GM12801 (cell line): ENCODE data around the gene NPAS3.

Experiments used
- TF ChIP-seq, protein P1 (sequence below): IDR thresholded peaks from one replicate; pipeline ENCODE4 v1.5.1; 2011; ENCODE audit warnings: control low read depth; ENCODE audit not compliant: insufficient read length; ENCODE audit errors: extremely low read depth

Gene NPAS3

DNA sequence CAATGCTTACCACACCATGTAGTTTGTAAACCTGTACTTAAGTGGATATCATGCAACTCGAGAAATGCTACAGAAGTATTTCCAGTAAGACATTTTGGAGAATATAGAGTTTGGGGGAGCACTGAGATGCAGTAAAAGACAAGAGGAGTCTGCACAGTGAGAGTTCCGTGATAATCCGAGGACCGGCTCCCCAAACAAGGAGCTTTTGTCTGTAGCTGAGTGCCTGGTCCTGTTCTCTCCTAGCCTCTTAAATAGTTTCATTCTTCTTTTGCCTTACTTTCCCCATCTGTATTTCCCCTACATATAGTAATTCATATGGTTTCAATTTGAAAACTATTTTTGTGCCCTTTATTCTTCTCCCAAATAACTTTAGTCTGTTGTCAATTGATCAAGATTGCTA is 648.1 kb downstream of the NPAS3 start:
- TF ChIP-seq, protein P1, sequence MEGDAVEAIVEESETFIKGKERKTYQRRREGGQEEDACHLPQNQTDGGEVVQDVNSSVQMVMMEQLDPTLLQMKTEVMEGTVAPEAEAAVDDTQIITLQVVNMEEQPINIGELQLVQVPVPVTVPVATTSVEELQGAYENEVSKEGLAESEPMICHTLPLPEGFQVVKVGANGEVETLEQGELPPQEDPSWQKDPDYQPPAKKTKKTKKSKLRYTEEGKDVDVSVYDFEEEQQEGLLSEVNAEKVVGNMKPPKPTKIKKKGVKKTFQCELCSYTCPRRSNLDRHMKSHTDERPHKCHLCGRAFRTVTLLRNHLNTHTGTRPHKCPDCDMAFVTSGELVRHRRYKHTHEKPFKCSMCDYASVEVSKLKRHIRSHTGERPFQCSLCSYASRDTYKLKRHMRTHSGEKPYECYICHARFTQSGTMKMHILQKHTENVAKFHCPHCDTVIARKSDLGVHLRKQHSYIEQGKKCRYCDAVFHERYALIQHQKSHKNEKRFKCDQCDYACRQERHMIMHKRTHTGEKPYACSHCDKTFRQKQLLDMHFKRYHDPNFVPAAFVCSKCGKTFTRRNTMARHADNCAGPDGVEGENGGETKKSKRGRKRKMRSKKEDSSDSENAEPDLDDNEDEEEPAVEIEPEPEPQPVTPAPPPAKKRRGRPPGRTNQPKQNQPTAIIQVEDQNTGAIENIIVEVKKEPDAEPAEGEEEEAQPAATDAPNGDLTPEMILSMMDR, result no peak

- TF ChIP-seq, protein P1, result no peak
Observed at GRCh38 chr14:33587791-33588190, 649.1 kb downstream of the NPAS3 start.

DNA sequence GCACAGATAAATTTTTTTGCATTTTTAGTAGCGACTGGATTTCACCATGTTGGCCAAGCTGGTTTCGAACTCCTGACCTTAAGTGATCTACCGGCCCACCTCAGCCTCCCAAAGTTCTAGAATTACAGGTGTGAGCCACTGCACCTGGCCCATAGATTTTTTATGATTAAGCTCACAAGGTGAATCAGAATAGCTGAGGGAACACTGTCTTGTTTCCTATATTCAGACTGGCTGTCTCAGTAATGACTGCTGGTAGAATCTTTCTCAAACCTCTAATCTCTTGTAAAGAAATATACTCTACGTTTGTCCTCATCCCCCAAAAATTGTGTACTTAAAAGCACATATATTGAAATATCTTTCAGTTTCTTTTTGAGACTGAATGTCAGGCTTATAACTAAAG is 650.1 kb downstream of the NPAS3 start:
- TF ChIP-seq, protein P1, result no peak

DNA sequence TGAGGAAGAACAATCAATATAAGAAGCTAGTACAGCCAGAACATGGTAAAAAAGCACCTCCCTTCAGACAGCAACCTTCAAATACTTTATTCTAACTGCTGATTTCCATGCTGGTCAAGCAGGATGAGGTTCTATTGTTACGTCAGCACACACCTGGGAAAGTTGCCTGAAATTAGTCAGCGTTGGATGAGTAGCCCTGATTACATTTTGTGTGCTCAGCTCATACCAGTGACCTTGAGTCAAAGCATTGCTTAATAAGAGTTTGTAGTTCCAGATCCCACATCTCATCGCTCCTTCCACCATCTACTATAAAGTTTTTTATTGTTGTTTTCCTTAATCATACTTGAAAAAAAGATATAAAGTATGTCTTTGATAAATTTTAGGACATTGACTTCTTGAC is 650.7 kb downstream of the NPAS3 start:
- TF ChIP-seq, protein P1, result no peak

DNA sequence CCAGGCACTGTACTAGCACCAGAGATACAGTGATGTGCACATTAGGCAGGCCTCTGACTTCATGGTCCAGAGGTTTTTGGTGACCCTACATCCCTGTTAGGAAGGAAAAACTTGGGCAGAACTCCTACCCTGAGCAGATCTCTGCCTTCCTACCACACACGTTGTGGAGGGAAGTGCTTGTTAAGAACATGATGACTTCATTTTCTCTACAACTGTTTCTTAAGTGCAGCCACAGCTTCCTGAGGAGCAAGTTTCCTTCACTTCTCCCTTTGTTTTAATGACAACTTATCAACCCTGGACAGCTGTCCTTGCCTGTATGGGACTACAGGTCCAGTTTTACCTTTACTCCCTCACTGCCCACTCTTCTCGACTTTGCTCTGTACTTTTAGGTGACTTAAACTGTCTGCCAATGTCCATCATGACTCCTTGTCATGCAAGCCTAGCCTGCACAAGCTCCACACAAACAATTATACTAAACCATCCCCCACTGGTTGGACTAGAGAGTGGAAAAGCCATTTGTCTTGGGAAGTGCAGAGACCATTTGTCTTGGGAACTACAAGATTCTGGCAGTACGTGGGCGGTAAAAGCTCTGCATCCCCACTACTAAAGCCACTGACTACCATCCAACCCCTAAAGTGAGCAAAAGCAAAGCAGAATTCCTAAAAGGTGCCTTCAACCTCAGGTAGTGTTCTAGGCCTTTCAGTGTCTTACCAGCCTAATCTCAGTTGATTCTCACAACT is 652.4 kb downstream of the NPAS3 start:
- TF ChIP-seq, protein P1, result no peak

DNA sequence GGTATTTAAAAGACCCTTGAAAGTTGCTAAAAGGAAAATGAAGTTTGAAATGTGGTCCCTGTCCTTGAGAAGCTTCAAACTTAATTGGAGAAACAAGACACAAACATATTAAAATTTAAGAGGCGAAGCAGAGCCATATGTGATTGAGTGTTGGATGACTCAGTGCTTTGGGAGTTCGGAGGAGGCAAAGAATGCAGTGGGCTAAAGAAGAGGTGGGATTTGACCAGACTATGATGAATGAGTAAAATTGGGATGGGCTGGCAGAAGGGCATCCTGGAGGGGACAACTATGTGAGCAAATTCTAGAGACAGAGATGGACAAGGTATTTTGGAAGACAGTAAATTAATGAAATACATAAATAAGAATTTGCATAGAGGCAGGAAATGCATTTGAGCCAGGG is 653.6 kb downstream of the NPAS3 start:
- TF ChIP-seq, protein P1, result no peak

GRCh38 chr14:33596211-33597080 is 657.8 kb downstream of the NPAS3 start:
- TF ChIP-seq, protein P1, result no peak
